Cardiac fibroblast (primary cell): ENCODE data around the gene TTC33.

Source experiments
- DNase-seq, 2 donors: peaks; one replicate each; pipeline versions ENCODE4 v3.0.0 to v3.0.0-alpha.2; 2010; ENCODE audit warnings: low read depth in 2 of 2
- H3K4me3 ChIP-seq, 2 donors: replicated peaks in 1 of 2; 1 replicate in 1 of 2; 2 replicates in 1 of 2; pipeline ENCODE4 v1.5.1; 2011; ENCODE audit warnings: low read depth in 2 of 2, low read length in 2 of 2, mild to moderate bottlenecking in 2 of 2, moderate library complexity in 1 of 2
- TF ChIP-seq, protein P1 (sequence below): IDR thresholded peaks from one replicate; pipeline ENCODE4 v1.5.1; 2011; ENCODE audit warnings: low read depth, mild to moderate bottlenecking, low read length, inconsistent platforms

The TTC33 gene

GRCh38 chr5:40557501-40557900, 198.3 kb downstream of the TTC33 start:
- H3K4me3 ChIP-seq: no peak overlapping the region
- DNase-seq: no peak
- TF ChIP-seq, protein P1, sequence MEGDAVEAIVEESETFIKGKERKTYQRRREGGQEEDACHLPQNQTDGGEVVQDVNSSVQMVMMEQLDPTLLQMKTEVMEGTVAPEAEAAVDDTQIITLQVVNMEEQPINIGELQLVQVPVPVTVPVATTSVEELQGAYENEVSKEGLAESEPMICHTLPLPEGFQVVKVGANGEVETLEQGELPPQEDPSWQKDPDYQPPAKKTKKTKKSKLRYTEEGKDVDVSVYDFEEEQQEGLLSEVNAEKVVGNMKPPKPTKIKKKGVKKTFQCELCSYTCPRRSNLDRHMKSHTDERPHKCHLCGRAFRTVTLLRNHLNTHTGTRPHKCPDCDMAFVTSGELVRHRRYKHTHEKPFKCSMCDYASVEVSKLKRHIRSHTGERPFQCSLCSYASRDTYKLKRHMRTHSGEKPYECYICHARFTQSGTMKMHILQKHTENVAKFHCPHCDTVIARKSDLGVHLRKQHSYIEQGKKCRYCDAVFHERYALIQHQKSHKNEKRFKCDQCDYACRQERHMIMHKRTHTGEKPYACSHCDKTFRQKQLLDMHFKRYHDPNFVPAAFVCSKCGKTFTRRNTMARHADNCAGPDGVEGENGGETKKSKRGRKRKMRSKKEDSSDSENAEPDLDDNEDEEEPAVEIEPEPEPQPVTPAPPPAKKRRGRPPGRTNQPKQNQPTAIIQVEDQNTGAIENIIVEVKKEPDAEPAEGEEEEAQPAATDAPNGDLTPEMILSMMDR: no peak

DNA sequence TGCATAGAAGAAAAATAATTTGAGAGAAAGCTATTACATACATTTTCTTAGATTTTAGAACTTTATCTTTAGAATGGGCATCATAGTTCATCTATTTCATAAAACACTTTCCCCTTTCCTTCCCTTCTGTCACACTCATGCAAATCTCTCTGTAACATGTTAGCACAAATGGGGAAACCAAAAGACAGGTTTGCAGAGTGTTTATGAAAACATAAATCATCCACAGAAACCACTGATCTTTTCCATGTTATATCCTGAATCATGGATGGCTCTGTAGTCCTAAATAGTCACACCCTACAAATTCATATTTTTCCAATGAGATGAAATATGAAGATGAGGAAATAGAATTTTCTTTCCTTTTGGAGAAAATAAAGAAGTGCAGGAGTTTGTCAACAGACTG, 198.9 kb downstream of the TTC33 start:
- no peak for DNase-seq
- TF ChIP-seq, protein P1: no peak
- no peak overlapping the region for H3K4me3 ChIP-seq

- no peak for DNase-seq
- TF ChIP-seq, protein P1: no peak
- no peak overlapping the region for H3K4me3 ChIP-seq
Observed at GRCh38 chr5:40555886-40556285, 199.9 kb downstream of the TTC33 start.

- TF ChIP-seq, protein P1: no peak
- no peak overlapping the region for H3K4me3 ChIP-seq
- no peak for DNase-seq
Observed at GRCh38 chr5:40554813-40555212, 200.9 kb downstream of the TTC33 start.

GRCh38 chr5:40554054-40554453, 201.7 kb downstream of the TTC33 start:
- TF ChIP-seq, protein P1: no peak
- no peak for DNase-seq

DNA sequence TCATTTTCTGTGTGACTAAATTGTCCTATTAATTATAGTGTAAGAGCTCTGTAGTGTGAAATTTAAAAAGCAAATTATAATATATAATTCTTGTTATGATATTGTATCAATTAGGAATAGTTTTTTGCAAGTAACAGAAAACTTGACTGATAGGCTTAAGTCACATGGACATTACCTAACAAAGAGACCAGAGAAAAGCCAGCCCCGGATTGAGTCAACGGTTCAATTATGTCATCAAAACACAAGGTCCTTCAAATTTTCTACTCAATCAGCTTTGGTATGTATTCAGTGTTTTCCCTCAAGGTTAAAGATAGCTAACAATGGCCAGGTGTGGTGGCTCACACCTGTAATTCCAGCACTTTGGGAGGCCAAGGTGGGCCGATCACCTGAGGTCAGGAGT, 202.8 kb downstream of the TTC33 start:
- H3K4me3 ChIP-seq: no peak overlapping the region
- TF ChIP-seq, protein P1: no peak
- DNase-seq: peak in 1 of 2 donors; percentile 53

More at GRCh38 chr5:40554054-40554453, 201.7 kb downstream of the TTC33 start:
- no peak overlapping the region for H3K4me3 ChIP-seq
